Gastrocnemius medialis (tissue), 4 donors: ENCODE data around the gene UBE2L3. TPM values are rescaled to one million over a fixed set of nuclear protein-coding genes. Genes with fewer than 3 reads are reported as not detected.
"Not testable (repeated sequence)": the region's sequence is repeated elsewhere in the genome, so short reads cannot be mapped to it uniquely, and the experiment has no call there.

Experiments used
- ATAC-seq, 2 donors: fragments of 150-250 bp; one replicate each; pipeline ENCODE4 v1.9.1; 2016
- DNase-seq, 2 donors: peaks; one replicate each; pipeline ENCODE4 v3.0.0-alpha.2; 2019
- H3K27ac ChIP-seq, 4 donors: fragments of 200-600 bp; sonication (generic); 1 replicate in 1 of 4; 2 replicates in 3 of 4; pipeline ENCODE4 v1.5.1; 2016 to 2018; ENCODE audit warnings: mild to moderate bottlenecking in 2 of 4, moderate library complexity in 1 of 4
- H3K27me3 ChIP-seq, 3 donors: fragments of 200-600 bp; sonication (generic) in 2 of 3; 1 replicate in 1 of 3; 2 replicates in 2 of 3; pipeline versions ENCODE4 v1.5.1 to v1.6.0; 2016 to 2019; ENCODE audit warnings: mild to moderate bottlenecking in 1 of 3, moderate library complexity in 1 of 3
- H3K36me3 ChIP-seq, 2 donors: fragments of 200-600 bp; sonication (generic) in 1 of 2; one replicate each; pipeline ENCODE4 v1.5.1; 2017 to 2018
- H3K4me1 ChIP-seq, 2 donors: fragments of 200-600 bp; sonication (generic) in 1 of 2; one replicate each; pipeline ENCODE4 v1.5.1; 2016 to 2017; ENCODE audit warnings: mild to moderate bottlenecking in 2 of 2
- H3K4me3 ChIP-seq, 4 donors: fragments of 200-600 bp; sonication (generic) in 3 of 4; 1 replicate in 1 of 4; 2 replicates in 3 of 4; pipeline ENCODE4 v1.5.1; 2016 to 2019; ENCODE audit warnings: mild to moderate bottlenecking in 2 of 4
- H3K9me3 ChIP-seq, 3 donors: fragments of 200-600 bp; sonication (generic) in 2 of 3; 1 replicate in 1 of 3; 2 replicates in 2 of 3; pipeline ENCODE4 v1.5.1; 2016 to 2019
- CTCF ChIP-seq, 5 experiments: fragments of 450-650 bp in 3 of 5; fragments of 200-600 bp in 2 of 5; sonication (generic) in 2 of 5; IDR thresholded peaks in 4 of 5; conservative IDR thresholded peaks in 1 of 5; 1 replicate in 4 of 5; 2 replicates in 1 of 5; pipeline ENCODE4 v1.5.1; 2016 to 2019; ENCODE audit warnings: antibody characterized with exemption in 5 of 5, mild to moderate bottlenecking in 3 of 5, moderate library complexity in 3 of 5
- POLR2A ChIP-seq, 2 donors: fragments of 450-650 bp; IDR thresholded peaks; one replicate each; pipeline ENCODE4 v1.6.1; 2017; ENCODE audit warnings: antibody characterized with exemption in 2 of 2, mild to moderate bottlenecking in 2 of 2, moderate library complexity in 2 of 2
- in situ Hi-C, 4 donors: fragments of 200-750 bp; cut with MboI; loops; one replicate each; pipeline versions ENCODE4 v1.15.0 to v1.8.0; 2017; ENCODE audit warnings: low sequenced_read_pairs in 4 of 4
- intact Hi-C: fragments of 100-400 bp; cut with DNase I; formaldehyde crosslinking; loops from one replicate; pipeline ENCODE4 v1.15.1; 2023; ENCODE audit warnings: low total_unique reads
- total RNA-seq, 4 donors: library from RNA; depleted of rRNA; stranded (reverse); fragments of >200 nt; gene quantifications; one replicate each; pipeline versions ENCODE4 v1.1.0 to v1.2.3, GENCODE V29; 2016

UBE2L3 gene
- total RNA-seq, 4 donors from 2014 or later = 61.5 to 88.7 (median 70.5) TPM

- H3K4me1 ChIP-seq = no peaks in the 10 kb centered on the region
- in situ Hi-C loops = no loop called here
- intact Hi-C loops = no loop called here
- DNase-seq (no peak), ATAC-seq (no peak)
- no peak for TF ChIP-seq CTCF (IDR thresholded peaks at IDR 0.05 in 4 of 5, conservative IDR thresholded peaks at IDR 0.05 in 1 of 5)
- no peak for TF ChIP-seq POLR2A (IDR thresholded peaks at IDR 0.05)
- no peaks in the 10 kb centered on the region for H3K36me3 ChIP-seq
- H3K9me3 ChIP-seq = no peaks in the 10 kb centered on the region
- H3K4me3 ChIP-seq = no peak overlapping the region
- H3K27ac ChIP-seq = no peak overlapping the region
- no peaks in the 10 kb centered on the region for H3K27me3 ChIP-seq
These were observed 69.2 kb downstream of the UBE2L3 start for GRCh38 chr22:21636629-21637218.

GRCh38 chr22:21637450-21637849 lies 69.9 kb downstream of the UBE2L3 start:
- ATAC-seq, intact Hi-C loops: not testable (repeated sequence)

DNA sequence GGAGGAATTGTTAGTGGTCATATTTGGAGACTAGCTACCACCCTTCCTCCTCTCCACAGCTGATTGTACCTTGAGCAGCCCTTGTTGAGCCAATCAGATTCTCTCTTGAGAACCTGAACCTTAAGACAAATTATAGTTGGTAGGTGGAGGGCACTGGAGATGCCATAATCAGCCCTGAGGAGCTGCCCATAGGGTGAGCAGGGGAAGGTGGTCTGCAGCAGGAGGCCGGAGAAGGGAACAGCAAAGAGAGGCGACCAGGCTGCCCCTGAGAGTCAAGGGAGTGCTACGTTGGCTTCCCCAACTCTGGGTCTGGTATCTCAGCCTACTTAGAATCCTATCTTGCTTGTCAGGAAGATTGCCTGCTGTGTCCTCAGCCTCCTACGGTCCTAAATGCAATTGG lies 71.8 kb downstream of the UBE2L3 start:
- Histone ChIP-seq H3K27ac (no peak overlapping the region), H3K4me1 (peaks cover 0 to 7% of the 10 kb centered on the region in 2 donors), H3K36me3 (no peaks in the 10 kb centered on the region), H3K9me3 (no peaks in the 10 kb centered on the region), H3K27me3 (no peaks in the 10 kb centered on the region), H3K4me3 (no peak overlapping the region)
- DNase-seq = no peak
- ATAC-seq = no peak
- TF ChIP-seq POLR2A (IDR thresholded peaks at IDR 0.05) = no peak
- no peak for TF ChIP-seq CTCF (IDR thresholded peaks at IDR 0.05 in 4 of 5, conservative IDR thresholded peaks at IDR 0.05 in 1 of 5)
- in situ Hi-C loops = no loop called here
- intact Hi-C loops = no loop called here

More at GRCh38 chr22:21637450-21637849, 69.9 kb downstream of the UBE2L3 start:
- H3K27ac ChIP-seq, DNase-seq, H3K4me1 ChIP-seq, in situ Hi-C loops, H3K36me3 ChIP-seq, H3K4me3 ChIP-seq, H3K27me3 ChIP-seq, H3K9me3 ChIP-seq: not testable (repeated sequence)

DNA sequence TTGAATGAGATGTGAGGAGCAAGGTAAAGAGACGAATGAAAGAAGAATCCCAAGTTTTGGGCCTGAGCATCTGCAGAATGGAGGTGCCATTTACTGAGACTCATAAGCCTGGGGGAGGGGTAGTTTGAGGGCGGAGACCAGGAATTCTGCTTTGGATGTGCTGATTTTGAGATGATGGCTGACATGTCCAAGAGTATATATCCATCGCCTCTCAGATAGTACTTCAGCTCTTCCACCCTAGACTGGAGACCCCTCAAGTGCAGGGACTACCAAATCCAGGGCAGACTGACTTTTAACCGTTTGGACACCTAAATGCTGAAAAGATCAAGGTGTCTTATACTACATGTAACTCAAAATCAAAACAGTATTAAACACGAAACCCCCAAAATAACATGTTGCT lies 73.3 kb downstream of the UBE2L3 start:
- Histone ChIP-seq H3K4me1 (peaks cover 0 to 7% of the 10 kb centered on the region in 2 donors), H3K4me3 (no peak overlapping the region), H3K27ac (no peak overlapping the region), H3K27me3 (no peaks in the 10 kb centered on the region), H3K9me3 (no peaks in the 10 kb centered on the region), H3K36me3 (no peaks in the 10 kb centered on the region)
- TF ChIP-seq POLR2A (IDR thresholded peaks at IDR 0.05) (no peak), CTCF (IDR thresholded peaks at IDR 0.05 in 4 of 5, conservative IDR thresholded peaks at IDR 0.05 in 1 of 5) (no peak)
- intact Hi-C loops (loop anchor here (5.0 kb wide), 1 partner anchor 624 kb away; the partner anchor contains the start of gene P2RX6), in situ Hi-C loops (no loop called here)
- no peak for DNase-seq
- ATAC-seq = no peak

DNA sequence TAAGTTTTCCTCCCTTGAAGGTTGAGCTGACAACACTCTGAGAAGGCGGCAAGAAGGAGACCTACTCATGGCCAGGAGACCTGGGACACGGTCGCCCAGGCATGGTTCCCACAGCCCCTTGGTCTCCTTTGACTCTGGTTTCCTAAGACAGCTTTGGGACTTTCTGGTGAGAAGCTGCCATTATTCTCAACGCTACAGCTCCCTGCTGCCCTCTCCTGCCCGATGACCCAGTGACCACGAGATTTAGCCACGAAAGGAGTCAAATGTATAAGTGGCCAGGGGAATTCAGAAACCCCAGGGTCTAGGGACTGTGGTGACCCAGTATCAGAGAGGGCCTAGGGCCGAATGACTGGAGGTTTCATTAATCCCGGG lies 73.9 kb downstream of the UBE2L3 start:
- in situ Hi-C loops = no loop called here
- Histone ChIP-seq H3K27ac (peak overlapping the region; percentile 72 to 80 (median 74)), H3K27me3 (no peaks in the 10 kb centered on the region), H3K9me3 (no peaks in the 10 kb centered on the region), H3K4me3 (peak overlapping the region; percentile 56 to 90 (median 83)), H3K4me1 (peaks cover 0 to 7% of the 10 kb centered on the region in 2 donors), H3K36me3 (no peaks in the 10 kb centered on the region)
- DNase-seq (no peak), ATAC-seq (peak; percentile 55 to 61)
- intact Hi-C loops = loop anchor here (5.0 kb wide), 1 partner anchor 624 kb away; the partner anchor contains the start of gene P2RX6
- peak in 3 of 5 experiments; percentile 18 to 49 (median 20) for TF ChIP-seq CTCF (IDR thresholded peaks at IDR 0.05 in 4 of 5, conservative IDR thresholded peaks at IDR 0.05 in 1 of 5)
- no peak for TF ChIP-seq POLR2A (IDR thresholded peaks at IDR 0.05)
